GM13977 (cell line): ENCODE data around the gene F10.

Source experiments
- DNase-seq: peaks from one replicate; pipeline ENCODE4 v3.0.0; 2012; ENCODE audit warnings: low spot score
- in situ Hi-C: fragments of 300-500 bp; cut with MboI; formaldehyde crosslinking; loops from one replicate; pipeline ENCODE4 v1.12.0; 2022; ENCODE audit warnings: low sequenced_read_pairs, low pct_unique_long_range_greater_than_20kb, mixed read lengths, inconsistent platforms; ENCODE audit not compliant: unreplicated experiment
- TF ChIP-seq, protein P1 (sequence below): IDR thresholded peaks from 2 replicates; pipeline ENCODE4 v1.5.1; 2012; ENCODE audit warnings: mild to moderate bottlenecking, control low read depth; ENCODE audit not compliant: insufficient read depth; ENCODE audit errors: extremely low read depth, missing control alignments

Gene F10

GRCh38 chr13:113122550-113123225, at the start of gene F10:
Gene F10, plus strand, starts transcription at chr13:113122799. Its CDS starts 57 bp downstream, at chr13:113122856.
- TF ChIP-seq, protein P1, sequence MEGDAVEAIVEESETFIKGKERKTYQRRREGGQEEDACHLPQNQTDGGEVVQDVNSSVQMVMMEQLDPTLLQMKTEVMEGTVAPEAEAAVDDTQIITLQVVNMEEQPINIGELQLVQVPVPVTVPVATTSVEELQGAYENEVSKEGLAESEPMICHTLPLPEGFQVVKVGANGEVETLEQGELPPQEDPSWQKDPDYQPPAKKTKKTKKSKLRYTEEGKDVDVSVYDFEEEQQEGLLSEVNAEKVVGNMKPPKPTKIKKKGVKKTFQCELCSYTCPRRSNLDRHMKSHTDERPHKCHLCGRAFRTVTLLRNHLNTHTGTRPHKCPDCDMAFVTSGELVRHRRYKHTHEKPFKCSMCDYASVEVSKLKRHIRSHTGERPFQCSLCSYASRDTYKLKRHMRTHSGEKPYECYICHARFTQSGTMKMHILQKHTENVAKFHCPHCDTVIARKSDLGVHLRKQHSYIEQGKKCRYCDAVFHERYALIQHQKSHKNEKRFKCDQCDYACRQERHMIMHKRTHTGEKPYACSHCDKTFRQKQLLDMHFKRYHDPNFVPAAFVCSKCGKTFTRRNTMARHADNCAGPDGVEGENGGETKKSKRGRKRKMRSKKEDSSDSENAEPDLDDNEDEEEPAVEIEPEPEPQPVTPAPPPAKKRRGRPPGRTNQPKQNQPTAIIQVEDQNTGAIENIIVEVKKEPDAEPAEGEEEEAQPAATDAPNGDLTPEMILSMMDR, result no peak
- DNase-seq, result no peak
- in situ Hi-C loops, result no loop called here

- in situ Hi-C loops, result no loop called here
- TF ChIP-seq, protein P1, result no peak
- DNase-seq, result no peak
These were observed 48.7 kb upstream of the F10 start for GRCh38 chr13:113073942-113074341.

- TF ChIP-seq, protein P1, result no peak
- DNase-seq, result no peak
- in situ Hi-C loops, result no loop called here
These were observed 48.2 kb upstream of the F10 start for GRCh38 chr13:113074401-113074800.

- DNase-seq, result no peak
- in situ Hi-C loops, result no loop called here
- TF ChIP-seq, protein P1, result no peak
These were observed 47.7 kb upstream of the F10 start for GRCh38 chr13:113074876-113075275.

GRCh38 chr13:113075711-113076110, 46.9 kb upstream of the F10 start:
- in situ Hi-C loops, result no loop called here
- DNase-seq, result no peak
- TF ChIP-seq, protein P1, result no peak

GRCh38 chr13:113076681-113077401, 45.8 kb upstream of the F10 start:
- TF ChIP-seq, protein P1, result no peak
- in situ Hi-C loops, result no loop called here
- DNase-seq, result no peak
